Upper lobe of left lung (tissue), 4 donors: ENCODE results near the gene TOX2.

Experiments
- CTCF ChIP-seq, 6 experiments: fragments of 450-650 bp in 4 of 6; fragments of 200-600 bp in 2 of 6; sonication (generic) in 2 of 6; IDR thresholded peaks; one replicate each; pipeline ENCODE4 v1.5.1; 2016 to 2019; ENCODE audit warnings: antibody characterized with exemption in 6 of 6
- EP300 ChIP-seq, 4 donors: sonication (generic); formaldehyde crosslinking; IDR thresholded peaks; one replicate each; pipeline ENCODE4 v1.5.1; 2017; ENCODE audit warnings: antibody characterized with exemption in 4 of 4, control low read depth in 2 of 4
- POLR2A ChIP-seq, 4 donors: fragments of 450-650 bp; IDR thresholded peaks; one replicate each; pipeline ENCODE4 v1.5.1; 2016 to 2017; ENCODE audit warnings: antibody characterized with exemption in 4 of 4, mild to moderate bottlenecking in 2 of 4
- POLR2AphosphoS5 ChIP-seq, 2 donors: sonication (generic); formaldehyde crosslinking; IDR thresholded peaks; one replicate each; pipeline ENCODE4 v1.5.1; 2017; ENCODE audit warnings: antibody characterized with exemption in 2 of 2

GRCh38 chr20:44053046-44053445, 138.4 kb downstream of the TOX2 start:
- TF ChIP-seq CTCF (IDR thresholded peaks at IDR 0.05) (no peak), EP300 (IDR thresholded peaks at IDR 0.05) (no peak), POLR2A (IDR thresholded peaks at IDR 0.05) (no peak), POLR2AphosphoS5 (IDR thresholded peaks at IDR 0.05) (no peak)
